Measurements from ENCODE around the gene NCK2.

DNA sequence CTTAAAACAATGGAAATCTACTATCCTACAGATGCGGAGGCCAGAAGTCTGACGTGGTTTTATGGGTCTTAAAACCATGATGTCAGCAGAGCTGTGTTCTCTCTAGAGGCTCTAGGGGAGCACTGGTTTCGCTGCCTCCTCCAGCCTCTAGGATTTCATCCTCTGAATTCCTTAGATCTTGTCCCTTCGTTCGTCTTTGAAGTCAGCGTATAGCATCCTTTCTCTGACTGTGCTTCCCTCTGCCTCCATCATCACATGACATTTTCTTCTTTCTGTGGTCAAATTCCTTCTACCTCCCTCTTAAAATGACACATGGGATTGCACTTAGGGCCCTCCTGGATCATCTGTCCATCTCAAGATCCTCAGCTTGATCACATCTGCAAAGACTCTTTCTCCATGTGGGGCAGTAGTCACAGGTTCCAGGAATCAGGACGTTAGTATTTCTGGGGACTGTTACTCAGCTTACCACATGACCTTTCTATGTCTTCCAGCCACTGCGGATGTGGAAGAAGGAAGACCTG, 22.7 kb upstream of the NCK2 start:
- TF ChIP-seq, protein P1, sequence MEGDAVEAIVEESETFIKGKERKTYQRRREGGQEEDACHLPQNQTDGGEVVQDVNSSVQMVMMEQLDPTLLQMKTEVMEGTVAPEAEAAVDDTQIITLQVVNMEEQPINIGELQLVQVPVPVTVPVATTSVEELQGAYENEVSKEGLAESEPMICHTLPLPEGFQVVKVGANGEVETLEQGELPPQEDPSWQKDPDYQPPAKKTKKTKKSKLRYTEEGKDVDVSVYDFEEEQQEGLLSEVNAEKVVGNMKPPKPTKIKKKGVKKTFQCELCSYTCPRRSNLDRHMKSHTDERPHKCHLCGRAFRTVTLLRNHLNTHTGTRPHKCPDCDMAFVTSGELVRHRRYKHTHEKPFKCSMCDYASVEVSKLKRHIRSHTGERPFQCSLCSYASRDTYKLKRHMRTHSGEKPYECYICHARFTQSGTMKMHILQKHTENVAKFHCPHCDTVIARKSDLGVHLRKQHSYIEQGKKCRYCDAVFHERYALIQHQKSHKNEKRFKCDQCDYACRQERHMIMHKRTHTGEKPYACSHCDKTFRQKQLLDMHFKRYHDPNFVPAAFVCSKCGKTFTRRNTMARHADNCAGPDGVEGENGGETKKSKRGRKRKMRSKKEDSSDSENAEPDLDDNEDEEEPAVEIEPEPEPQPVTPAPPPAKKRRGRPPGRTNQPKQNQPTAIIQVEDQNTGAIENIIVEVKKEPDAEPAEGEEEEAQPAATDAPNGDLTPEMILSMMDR (IDR thresholded peaks at IDR 0.05): no peak
- no peak for TF ChIP-seq POLR2A (IDR thresholded peaks at IDR 0.05)
- no peak for TF ChIP-seq EP300 (IDR thresholded peaks at IDR 0.05)

All from sigmoid colon (tissue), 4 donors.